Mesangial cell (primary cell): ENCODE data around the gene PDE3A. TPM values are rescaled to one million over a fixed set of nuclear protein-coding genes. Genes with fewer than 3 reads are reported as not detected.

Experiments
- total RNA-seq: library from RNA; depleted of rRNA; stranded (reverse); fragments of >200 nt; gene quantifications from 2 replicates; pipeline ENCODE4 v1.2.3, GENCODE V29; 2015

PDE3A gene
- 11.4 and 25.6 TPM in 2 replicates for total RNA-seq

DNA sequence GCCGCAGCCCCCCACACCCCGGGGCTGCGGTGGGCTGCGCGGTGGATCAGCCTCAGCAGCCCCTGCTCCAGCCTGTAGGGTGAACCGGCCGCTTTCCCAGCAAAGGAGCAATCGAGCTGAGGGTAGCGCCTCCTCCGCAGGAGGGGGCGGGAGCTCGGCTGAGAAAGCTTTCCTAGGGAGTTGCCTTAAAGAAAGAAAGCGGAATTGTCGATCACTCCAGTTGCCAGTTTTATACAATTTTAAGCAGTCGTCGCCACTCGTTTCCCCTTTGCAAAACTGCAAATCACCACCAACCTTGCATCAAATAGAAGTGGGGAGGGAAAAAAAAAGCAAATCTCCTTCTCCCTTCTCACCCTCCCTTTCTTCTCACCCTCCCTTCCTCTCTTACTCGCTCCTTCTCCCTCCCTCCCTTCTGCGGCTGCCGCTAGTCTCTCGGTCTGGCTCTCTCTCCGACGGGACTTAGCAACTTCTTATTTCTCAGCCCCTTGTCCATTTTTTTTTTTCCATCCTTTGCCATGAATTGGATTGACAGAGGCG lies at the start of gene PDE3A:
Gene PDE3A, plus strand, starts transcription at position 424 of the 537 bp plus-strand sequence. CDS start 748 bp downstream, outside the sequence.

DNA sequence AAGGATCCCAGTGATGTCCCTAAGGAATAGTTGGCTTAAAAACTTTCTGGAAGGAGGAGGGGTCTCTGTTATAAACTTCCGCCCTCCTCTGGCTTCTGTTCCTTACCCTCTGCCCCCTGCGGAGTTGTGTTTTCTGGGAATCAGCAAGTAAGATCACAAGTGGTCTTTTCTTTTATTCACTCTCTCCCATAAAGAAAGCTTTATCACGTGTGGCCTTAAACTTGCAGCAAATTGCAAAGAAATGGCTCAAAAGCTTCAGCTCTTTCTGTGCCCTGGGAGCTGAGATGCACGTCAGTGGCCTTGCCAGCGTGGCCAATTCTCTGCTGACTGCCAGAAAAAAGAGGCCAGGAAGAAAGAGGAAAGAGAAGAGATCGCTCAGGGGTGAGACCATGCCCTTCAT lies 326.9 kb downstream of the PDE3A start, which contains the start of gene SLCO1C1:
Gene SLCO1C1, plus strand, starts transcription at position 101 of the 400 bp plus-strand sequence. CDS start 4,245 bp downstream, outside the sequence.

